ENCODE data around the gene HEXIM1. TPM values are rescaled to one million over a fixed set of nuclear protein-coding genes. Genes with fewer than 3 reads are reported as not detected.

HEXIM1 gene
- total RNA-seq, 4 donors from 2014 or later, result 22.2 to 35.2 (median 29.7) TPM

GRCh38 chr17:45106096-45106495, 42.2 kb upstream of the HEXIM1 start:
- H3K27ac ChIP-seq, result peak overlapping the region in 3 of 4 donors; percentile 15 to 76 (median 72)
- 80 to 83% methylated on average over 5 of the region's 5 CpGs for WGBS, 2 donors
- H3K36me3 ChIP-seq, result peaks cover 2 to 84% (median 35%) of the 10 kb centered on the region in 3 donors

GRCh38 chr17:45106582-45106981, 41.7 kb upstream of the HEXIM1 start:
- Histone ChIP-seq H3K27me3 (no peaks in the 10 kb centered on the region), H3K4me1 (peaks cover 0 to 75% (median 15%) of the 10 kb centered on the region in 4 donors), H3K9me3 (no peaks in the 10 kb centered on the region), H3K4me3 (no peak overlapping the region), H3K27ac (peak overlapping the region in 3 of 4 donors; percentile 15 to 76 (median 72)), H3K36me3 (peaks cover 2 to 82% (median 33%) of the 10 kb centered on the region in 3 donors)
- WGBS, 2 donors, result 74 to 80% methylated on average over 5 of the region's 5 CpGs
- no peak for DNase-seq (ENCODE audit: low spot score in 2 of 2)
- TF ChIP-seq POLR2A (IDR thresholded peaks at IDR 0.05) (no peak), EP300 (IDR thresholded peaks at IDR 0.05) (no peak), CTCF (IDR thresholded peaks at IDR 0.05) (no peak)

More at GRCh38 chr17:45106096-45106495, 42.2 kb upstream of the HEXIM1 start:
- DNase-seq (ENCODE audit: low spot score in 2 of 2), result no peak
- TF ChIP-seq POLR2A (IDR thresholded peaks at IDR 0.05) (no peak), CTCF (IDR thresholded peaks at IDR 0.05) (no peak), EP300 (IDR thresholded peaks at IDR 0.05) (no peak)
- H3K4me3 ChIP-seq, result no peak overlapping the region
- H3K27me3 ChIP-seq, result no peaks in the 10 kb centered on the region
- H3K4me1 ChIP-seq, result peaks cover 0 to 75% (median 12%) of the 10 kb centered on the region in 4 donors
- no peaks in the 10 kb centered on the region for H3K9me3 ChIP-seq

GRCh38 chr17:45107293-45108010, 40.8 kb upstream of the HEXIM1 start:
- 56 to 75% methylated on average over 12 of the region's 13 CpGs for WGBS, 2 donors
- H3K36me3 ChIP-seq, result peaks cover 2 to 81% (median 27%) of the 10 kb centered on the region in 3 donors
- peaks cover 0 to 75% (median 11%) of the 10 kb centered on the region in 4 donors for H3K4me1 ChIP-seq
- no peaks in the 10 kb centered on the region for H3K9me3 ChIP-seq
- no peak for DNase-seq (ENCODE audit: low spot score in 2 of 2)
- TF ChIP-seq EP300 (IDR thresholded peaks at IDR 0.05) (no peak), CTCF (IDR thresholded peaks at IDR 0.05) (no peak), POLR2A (IDR thresholded peaks at IDR 0.05) (no peak)
- no peak overlapping the region for H3K4me3 ChIP-seq
- H3K27ac ChIP-seq, result peak overlapping the region in 3 of 4 donors; percentile 38 to 76 (median 72)
- no peaks in the 10 kb centered on the region for H3K27me3 ChIP-seq

GRCh38 chr17:45108051-45108450, 40.2 kb upstream of the HEXIM1 start:
- 40 to 52% methylated on average over 8 to 9 of the region's 9 CpGs for WGBS, 2 donors
- no peak for DNase-seq (ENCODE audit: low spot score in 2 of 2)
- Histone ChIP-seq H3K9me3 (no peaks in the 10 kb centered on the region), H3K4me3 (no peak overlapping the region), H3K4me1 (peaks cover 0 to 70% (median 9%) of the 10 kb centered on the region in 4 donors), H3K27me3 (no peaks in the 10 kb centered on the region), H3K36me3 (peaks cover 2 to 81% (median 24%) of the 10 kb centered on the region in 3 donors), H3K27ac (peak overlapping the region in 3 of 4 donors; percentile 38 to 76 (median 72))
- TF ChIP-seq EP300 (IDR thresholded peaks at IDR 0.05) (no peak), POLR2A (IDR thresholded peaks at IDR 0.05) (no peak), CTCF (IDR thresholded peaks at IDR 0.05) (no peak)

Measured in tibial nerve (tissue), 4 donors.